ENCODE results near the gene YWHAE.

DNA sequence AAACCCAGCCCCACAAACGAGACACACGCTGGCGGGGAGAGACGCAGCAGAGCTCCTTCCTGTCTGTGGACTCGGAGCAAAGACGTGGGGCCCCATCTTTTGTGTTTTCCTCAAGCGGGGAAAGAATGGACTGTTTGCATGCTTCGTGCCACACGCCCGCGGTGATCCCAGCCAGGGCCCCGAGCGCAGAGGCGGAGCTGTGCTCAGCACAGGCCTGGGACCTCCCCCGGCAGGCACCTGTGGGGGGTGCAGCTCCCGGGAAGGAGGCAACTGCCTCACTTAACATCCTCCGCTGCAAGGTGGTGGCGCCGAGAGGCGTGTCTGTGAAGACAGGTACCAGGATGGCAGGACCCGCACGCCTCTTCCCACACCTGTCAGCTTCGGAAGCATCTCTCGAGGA is 101.4 kb downstream of the YWHAE start:
- TF ChIP-seq, protein P1, sequence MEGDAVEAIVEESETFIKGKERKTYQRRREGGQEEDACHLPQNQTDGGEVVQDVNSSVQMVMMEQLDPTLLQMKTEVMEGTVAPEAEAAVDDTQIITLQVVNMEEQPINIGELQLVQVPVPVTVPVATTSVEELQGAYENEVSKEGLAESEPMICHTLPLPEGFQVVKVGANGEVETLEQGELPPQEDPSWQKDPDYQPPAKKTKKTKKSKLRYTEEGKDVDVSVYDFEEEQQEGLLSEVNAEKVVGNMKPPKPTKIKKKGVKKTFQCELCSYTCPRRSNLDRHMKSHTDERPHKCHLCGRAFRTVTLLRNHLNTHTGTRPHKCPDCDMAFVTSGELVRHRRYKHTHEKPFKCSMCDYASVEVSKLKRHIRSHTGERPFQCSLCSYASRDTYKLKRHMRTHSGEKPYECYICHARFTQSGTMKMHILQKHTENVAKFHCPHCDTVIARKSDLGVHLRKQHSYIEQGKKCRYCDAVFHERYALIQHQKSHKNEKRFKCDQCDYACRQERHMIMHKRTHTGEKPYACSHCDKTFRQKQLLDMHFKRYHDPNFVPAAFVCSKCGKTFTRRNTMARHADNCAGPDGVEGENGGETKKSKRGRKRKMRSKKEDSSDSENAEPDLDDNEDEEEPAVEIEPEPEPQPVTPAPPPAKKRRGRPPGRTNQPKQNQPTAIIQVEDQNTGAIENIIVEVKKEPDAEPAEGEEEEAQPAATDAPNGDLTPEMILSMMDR (IDR thresholded peaks at IDR 0.05) = no peak
- no peak for TF ChIP-seq POLR2AphosphoS5 (IDR thresholded peaks at IDR 0.05)
- TF ChIP-seq POLR2A (IDR thresholded peaks at IDR 0.05) = no peak
- no peak for TF ChIP-seq EP300 (IDR thresholded peaks at IDR 0.05)

All from stomach (tissue), 4 donors.